Fibroblast of mammary gland (primary cell): ENCODE results near the gene CWC15.
"Not testable (repeated sequence)": the region's sequence is repeated elsewhere in the genome, so short reads cannot be mapped to it uniquely, and the experiment has no call there.

Source experiments
- DNase-seq: peaks from one replicate; pipeline ENCODE4 v3.0.0-alpha.2; 2010; ENCODE audit warnings: low read depth
- H3K4me3 ChIP-seq: 2 replicates; pipeline ENCODE4 v1.5.1; 2011; ENCODE audit warnings: low read depth, mild to moderate bottlenecking, low read length, moderate library complexity; ENCODE audit not compliant: control insufficient read depth
- TF ChIP-seq, protein P1 (sequence below): conservative IDR thresholded peaks from 2 replicates; pipeline ENCODE4 v1.5.1; 2011; ENCODE audit warnings: low read depth, low read length, inconsistent platforms; ENCODE audit not compliant: control insufficient read depth, insufficient read depth

The CWC15 gene

GRCh38 chr11:94923004-94923334 is 50.4 kb downstream of the CWC15 start:
- no peak for DNase-seq
- H3K4me3 ChIP-seq: no peak overlapping the region
- TF ChIP-seq, protein P1, sequence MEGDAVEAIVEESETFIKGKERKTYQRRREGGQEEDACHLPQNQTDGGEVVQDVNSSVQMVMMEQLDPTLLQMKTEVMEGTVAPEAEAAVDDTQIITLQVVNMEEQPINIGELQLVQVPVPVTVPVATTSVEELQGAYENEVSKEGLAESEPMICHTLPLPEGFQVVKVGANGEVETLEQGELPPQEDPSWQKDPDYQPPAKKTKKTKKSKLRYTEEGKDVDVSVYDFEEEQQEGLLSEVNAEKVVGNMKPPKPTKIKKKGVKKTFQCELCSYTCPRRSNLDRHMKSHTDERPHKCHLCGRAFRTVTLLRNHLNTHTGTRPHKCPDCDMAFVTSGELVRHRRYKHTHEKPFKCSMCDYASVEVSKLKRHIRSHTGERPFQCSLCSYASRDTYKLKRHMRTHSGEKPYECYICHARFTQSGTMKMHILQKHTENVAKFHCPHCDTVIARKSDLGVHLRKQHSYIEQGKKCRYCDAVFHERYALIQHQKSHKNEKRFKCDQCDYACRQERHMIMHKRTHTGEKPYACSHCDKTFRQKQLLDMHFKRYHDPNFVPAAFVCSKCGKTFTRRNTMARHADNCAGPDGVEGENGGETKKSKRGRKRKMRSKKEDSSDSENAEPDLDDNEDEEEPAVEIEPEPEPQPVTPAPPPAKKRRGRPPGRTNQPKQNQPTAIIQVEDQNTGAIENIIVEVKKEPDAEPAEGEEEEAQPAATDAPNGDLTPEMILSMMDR: no peak

DNA sequence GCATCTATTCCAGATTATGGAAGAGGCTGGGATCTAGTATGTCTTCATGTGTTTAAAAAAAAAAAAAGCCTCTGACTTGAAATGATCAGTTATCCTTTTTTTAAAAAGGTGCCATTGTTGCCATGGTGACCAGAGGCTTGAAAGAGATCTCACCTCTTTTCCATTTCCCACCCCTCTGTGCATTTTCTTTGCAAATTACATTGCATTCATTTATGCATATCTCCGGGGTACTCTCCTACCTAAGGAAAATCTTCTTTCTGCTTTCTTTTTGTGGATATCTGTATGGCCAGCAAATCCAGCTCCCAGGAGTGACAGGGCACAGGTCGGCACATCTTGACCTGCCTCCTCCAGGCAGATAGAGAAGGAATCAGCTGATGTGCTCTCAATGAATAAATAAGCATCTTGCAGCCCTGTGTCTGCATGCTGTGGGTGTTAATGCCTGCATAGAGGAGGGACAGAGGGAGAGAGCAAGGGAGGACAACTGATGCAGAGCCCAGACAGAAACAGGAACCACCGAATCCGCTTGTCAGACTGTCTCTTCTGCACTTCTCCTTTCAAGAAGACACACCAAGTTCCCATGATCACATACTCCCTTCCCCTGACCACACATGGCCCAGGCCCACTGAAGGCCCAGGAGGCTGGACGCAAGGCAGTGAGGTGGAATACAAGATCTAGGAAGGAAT is 50.9 kb downstream of the CWC15 start:
- DNase-seq: no peak
- H3K4me3 ChIP-seq: no peak overlapping the region
- TF ChIP-seq, protein P1: no peak

GRCh38 chr11:94920311-94920710 is 53.0 kb downstream of the CWC15 start:
- DNase-seq: no peak
- TF ChIP-seq, protein P1: no peak
- no peak overlapping the region for H3K4me3 ChIP-seq

- not testable (repeated sequence) for H3K4me3 ChIP-seq, DNase-seq
These were observed 59.5 kb downstream of the CWC15 start for GRCh38 chr11:94913718-94914394.

GRCh38 chr11:94912806-94913205 is 60.5 kb downstream of the CWC15 start:
- H3K4me3 ChIP-seq: no peak overlapping the region
- TF ChIP-seq, protein P1: no peak
- DNase-seq: no peak
